Measurements from ENCODE around the gene FAM209B.

DNA sequence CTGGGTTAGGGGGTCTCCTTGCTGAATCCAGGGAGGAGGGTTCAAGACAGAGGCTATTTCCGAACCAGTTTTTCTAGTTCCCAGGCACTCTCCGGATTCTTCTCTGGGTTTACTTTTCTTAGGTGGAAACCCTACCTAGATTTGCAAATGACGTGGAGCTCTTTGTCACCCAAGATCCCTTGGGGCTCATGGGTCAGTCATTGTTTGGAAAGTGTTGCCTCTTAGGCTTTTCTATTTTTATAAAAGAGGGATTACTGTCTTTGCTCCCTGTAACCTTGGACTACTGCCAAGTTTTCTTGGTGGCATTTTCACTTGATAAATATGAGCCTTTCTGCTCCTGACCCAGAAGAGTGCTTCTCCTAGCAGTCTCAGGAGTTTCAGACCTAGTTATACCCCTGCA lies 33.6 kb downstream of the FAM209B start:
- TF ChIP-seq, protein P1, sequence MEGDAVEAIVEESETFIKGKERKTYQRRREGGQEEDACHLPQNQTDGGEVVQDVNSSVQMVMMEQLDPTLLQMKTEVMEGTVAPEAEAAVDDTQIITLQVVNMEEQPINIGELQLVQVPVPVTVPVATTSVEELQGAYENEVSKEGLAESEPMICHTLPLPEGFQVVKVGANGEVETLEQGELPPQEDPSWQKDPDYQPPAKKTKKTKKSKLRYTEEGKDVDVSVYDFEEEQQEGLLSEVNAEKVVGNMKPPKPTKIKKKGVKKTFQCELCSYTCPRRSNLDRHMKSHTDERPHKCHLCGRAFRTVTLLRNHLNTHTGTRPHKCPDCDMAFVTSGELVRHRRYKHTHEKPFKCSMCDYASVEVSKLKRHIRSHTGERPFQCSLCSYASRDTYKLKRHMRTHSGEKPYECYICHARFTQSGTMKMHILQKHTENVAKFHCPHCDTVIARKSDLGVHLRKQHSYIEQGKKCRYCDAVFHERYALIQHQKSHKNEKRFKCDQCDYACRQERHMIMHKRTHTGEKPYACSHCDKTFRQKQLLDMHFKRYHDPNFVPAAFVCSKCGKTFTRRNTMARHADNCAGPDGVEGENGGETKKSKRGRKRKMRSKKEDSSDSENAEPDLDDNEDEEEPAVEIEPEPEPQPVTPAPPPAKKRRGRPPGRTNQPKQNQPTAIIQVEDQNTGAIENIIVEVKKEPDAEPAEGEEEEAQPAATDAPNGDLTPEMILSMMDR (IDR thresholded peaks at IDR 0.05) = no peak
- TF ChIP-seq EZH2 (IDR thresholded peaks at IDR 0.05) (no peak), EZH2phosphoT487 (IDR thresholded peaks at IDR 0.05) (no peak)
